ENCODE measurements around the gene SRSF10. TPM values are rescaled to one million over a fixed set of nuclear protein-coding genes. Genes with fewer than 3 reads are reported as not detected.
A peak's percentile ranks its signal among the peaks of the same experiment; 100 is the strongest.
"Not testable (repeated sequence)": the region's sequence is repeated elsewhere in the genome, so short reads cannot be mapped to it uniquely, and the experiment has no call there.

SRSF10 gene
- total RNA-seq, 1 donor from 2014 or later: 56.5 TPM

DNA sequence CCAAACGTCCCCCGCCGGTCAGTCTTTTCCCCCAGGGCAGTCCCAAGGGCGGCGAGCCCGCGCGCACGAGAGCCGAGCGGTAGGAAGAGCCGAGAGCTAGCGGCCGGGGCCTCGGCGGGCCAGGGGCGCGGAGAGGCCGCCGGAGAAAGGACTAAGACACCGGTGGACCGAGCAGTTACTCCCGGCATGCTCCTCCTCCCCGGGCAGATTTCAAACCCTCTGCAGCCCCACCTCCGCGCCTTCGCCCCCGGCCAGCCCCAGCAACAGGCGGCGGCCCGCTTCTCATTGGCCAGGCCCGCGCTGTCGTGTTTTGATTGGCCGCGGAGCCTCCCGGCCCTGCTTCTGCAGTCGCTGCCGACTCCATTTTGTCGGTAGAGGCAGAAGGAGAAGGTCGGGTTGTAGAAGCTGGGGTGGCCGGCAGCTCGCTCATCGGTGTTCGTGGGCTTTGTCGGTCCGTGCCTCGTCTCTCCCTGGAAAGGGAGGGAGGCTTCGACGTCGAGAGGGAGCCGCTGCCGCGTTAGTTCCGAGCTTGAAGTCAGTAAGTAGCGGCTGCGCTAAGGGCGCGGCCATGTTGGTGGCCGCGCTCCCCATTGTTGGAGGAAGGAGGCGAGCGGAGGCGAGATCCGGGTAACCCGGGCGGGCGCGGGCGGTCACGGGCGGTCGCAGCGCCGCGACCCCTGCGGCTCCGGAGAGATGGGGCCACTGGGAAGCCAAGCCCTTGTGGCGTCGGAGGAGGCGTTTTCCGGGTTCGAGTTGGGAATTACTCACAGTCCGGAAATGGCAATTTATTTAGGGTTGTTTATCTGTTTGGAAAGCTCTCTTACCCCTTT lies 20.5 kb downstream of the SRSF10 start, which contains the start of gene PNRC2:
Gene PNRC2, plus strand, starts transcription at position 368 of the 830 bp plus-strand sequence. CDS start 1,630 bp downstream, outside the sequence.
- Histone ChIP-seq H3K27ac (replicated peaks) (peak within 1 kb of the TSS; percentile 99), H3K9me3 (replicated peaks) (no peaks in the 10 kb centered on the region), H3K4me1 (peaks cover 76% of the 10 kb centered on the region), H3K4me3 (peak within 1 kb of the TSS; percentile 87), H3K36me3 (peaks cover 26% of the 10 kb centered on the region), H3K27me3 (ENCODE audit: low read depth) (no peaks in the 10 kb centered on the region)
- intact Hi-C loops (cut with micrococcal nuclease): loop anchor here (5.0 kb wide), 1 partner anchor 68 kb away; no protein-coding TSS in a partner anchor
- TF ChIP-seq, protein P1, sequence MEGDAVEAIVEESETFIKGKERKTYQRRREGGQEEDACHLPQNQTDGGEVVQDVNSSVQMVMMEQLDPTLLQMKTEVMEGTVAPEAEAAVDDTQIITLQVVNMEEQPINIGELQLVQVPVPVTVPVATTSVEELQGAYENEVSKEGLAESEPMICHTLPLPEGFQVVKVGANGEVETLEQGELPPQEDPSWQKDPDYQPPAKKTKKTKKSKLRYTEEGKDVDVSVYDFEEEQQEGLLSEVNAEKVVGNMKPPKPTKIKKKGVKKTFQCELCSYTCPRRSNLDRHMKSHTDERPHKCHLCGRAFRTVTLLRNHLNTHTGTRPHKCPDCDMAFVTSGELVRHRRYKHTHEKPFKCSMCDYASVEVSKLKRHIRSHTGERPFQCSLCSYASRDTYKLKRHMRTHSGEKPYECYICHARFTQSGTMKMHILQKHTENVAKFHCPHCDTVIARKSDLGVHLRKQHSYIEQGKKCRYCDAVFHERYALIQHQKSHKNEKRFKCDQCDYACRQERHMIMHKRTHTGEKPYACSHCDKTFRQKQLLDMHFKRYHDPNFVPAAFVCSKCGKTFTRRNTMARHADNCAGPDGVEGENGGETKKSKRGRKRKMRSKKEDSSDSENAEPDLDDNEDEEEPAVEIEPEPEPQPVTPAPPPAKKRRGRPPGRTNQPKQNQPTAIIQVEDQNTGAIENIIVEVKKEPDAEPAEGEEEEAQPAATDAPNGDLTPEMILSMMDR (IDR thresholded peaks at IDR 0.05; ENCODE audit: borderline replicate concordance): peak; percentile 17
- peak; percentile 97 for DNase-seq

GRCh38 chr1:23958810-23959460 lies 21.2 kb downstream of the SRSF10 start:
- H3K4me1 ChIP-seq: peaks cover 69% of the 10 kb centered on the region
- peak overlapping the region; percentile 87 for H3K4me3 ChIP-seq
- no peaks in the 10 kb centered on the region for H3K27me3 ChIP-seq (ENCODE audit: low read depth)
- peaks cover 21% of the 10 kb centered on the region for H3K36me3 ChIP-seq
- DNase-seq: peak; percentile 82
- intact Hi-C loops (cut with micrococcal nuclease): loop anchor here (5.0 kb wide), 1 partner anchor 68 kb away; no protein-coding TSS in a partner anchor
- TF ChIP-seq, protein P1 (IDR thresholded peaks at IDR 0.05; ENCODE audit: borderline replicate concordance): peak; percentile 59
- peak overlapping the region; percentile 99 for H3K27ac ChIP-seq (replicated peaks)
- no peaks in the 10 kb centered on the region for H3K9me3 ChIP-seq (replicated peaks)

DNA sequence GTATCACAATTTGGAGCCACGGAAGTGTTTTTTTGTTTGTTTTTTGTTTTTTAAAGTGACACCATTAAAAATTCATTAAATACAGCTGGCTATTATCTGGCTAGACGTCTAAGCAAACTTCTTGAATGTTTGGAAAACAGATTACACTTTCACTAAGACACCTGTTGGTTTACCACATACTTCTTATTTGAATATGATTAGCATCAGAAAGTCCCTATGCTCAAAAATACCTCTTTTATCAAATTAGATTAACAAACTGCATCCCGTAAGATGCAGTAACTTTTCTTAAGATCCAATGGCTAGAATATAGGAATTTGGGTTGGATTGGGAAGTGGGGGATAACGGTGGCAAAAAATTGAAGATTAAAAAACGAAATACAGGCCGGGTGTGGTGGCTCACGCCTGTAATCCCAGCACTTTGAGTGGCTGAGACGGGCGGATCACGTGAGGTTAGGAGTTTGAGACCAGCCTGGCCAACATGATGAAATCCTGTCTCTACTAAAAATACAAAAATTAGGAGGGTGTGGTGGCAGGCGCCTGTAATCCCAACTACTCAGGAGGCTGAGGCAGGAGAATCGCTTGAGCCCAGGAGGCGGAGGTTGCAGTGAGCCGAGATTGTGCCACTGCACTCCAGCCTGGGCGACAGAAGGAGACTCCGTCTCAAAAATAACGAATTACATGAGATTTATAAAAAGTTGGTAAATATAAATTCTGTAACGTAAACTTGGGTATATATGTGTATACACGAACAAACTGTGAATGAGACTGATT lies 21.9 kb downstream of the SRSF10 start:
- Histone ChIP-seq H3K4me3 (peak overlapping the region; percentile 87), H3K4me1 (peaks cover 62% of the 10 kb centered on the region), H3K36me3 (peaks cover 14% of the 10 kb centered on the region), H3K27ac (replicated peaks) (peak overlapping the region; percentile 99)
- H3K9me3 ChIP-seq (replicated peaks); DNase-seq; H3K27me3 ChIP-seq (ENCODE audit: low read depth): not testable (repeated sequence)
- intact Hi-C loops (cut with micrococcal nuclease): loop anchor here (5.0 kb wide), 1 partner anchor 69 kb away; no protein-coding TSS in a partner anchor

DNA sequence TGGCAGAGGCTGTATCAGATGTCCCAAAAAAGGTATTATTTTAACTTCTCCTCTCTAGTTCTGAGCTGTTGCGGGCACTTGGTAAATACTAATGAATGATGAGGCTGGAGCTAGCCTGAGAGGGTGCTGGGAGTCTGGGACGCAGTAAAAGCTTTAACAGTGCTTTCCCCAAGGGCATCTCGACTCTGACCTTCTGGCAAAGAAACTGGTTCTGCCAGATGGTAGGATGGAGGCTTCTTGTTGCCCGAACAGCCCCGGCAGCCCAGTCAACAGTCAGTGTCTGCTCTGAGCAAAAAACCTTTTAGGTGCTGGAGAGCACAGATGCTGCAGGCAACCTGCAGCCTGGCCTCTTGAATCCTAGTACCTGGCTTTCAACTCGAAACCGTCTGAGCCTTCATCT lies 23.0 kb downstream of the SRSF10 start:
- Histone ChIP-seq H3K4me3 (no peak overlapping the region), H3K4me1 (peaks cover 54% of the 10 kb centered on the region), H3K27ac (replicated peaks) (peak overlapping the region; percentile 1), H3K9me3 (replicated peaks) (no peaks in the 10 kb centered on the region), H3K27me3 (ENCODE audit: low read depth) (no peaks in the 10 kb centered on the region), H3K36me3 (peaks cover 10% of the 10 kb centered on the region)
- intact Hi-C loops (cut with micrococcal nuclease): loop anchor here (5.0 kb wide), 1 partner anchor 70 kb away; no protein-coding TSS in a partner anchor
- TF ChIP-seq, protein P1 (IDR thresholded peaks at IDR 0.05; ENCODE audit: borderline replicate concordance): no peak
- no peak for DNase-seq

- intact Hi-C loops (cut with micrococcal nuclease): no loop called here
- no peak overlapping the region for H3K27ac ChIP-seq (replicated peaks)
- DNase-seq: no peak
- H3K27me3 ChIP-seq (ENCODE audit: low read depth): no peaks in the 10 kb centered on the region
- TF ChIP-seq, protein P1 (IDR thresholded peaks at IDR 0.05; ENCODE audit: borderline replicate concordance): no peak
- H3K4me1 ChIP-seq: peaks cover 23% of the 10 kb centered on the region
- H3K36me3 ChIP-seq: no peaks in the 10 kb centered on the region
- H3K4me3 ChIP-seq: no peak overlapping the region
- H3K9me3 ChIP-seq (replicated peaks): no peaks in the 10 kb centered on the region
Measured at GRCh38 chr1:23953020-23953419, 27.1 kb downstream of the SRSF10 start.
